Psoas muscle (tissue), 8 donors: ENCODE measurements around the gene SNED1. TPM values are rescaled to one million over a fixed set of nuclear protein-coding genes. Genes with fewer than 3 reads are reported as not detected.

Experiments
- ATAC-seq, 4 donors: fragments of 200-7000 bp; cut with Tn5 transposase; one replicate each; pipeline ENCODE4 v1.9.1; 2020; ENCODE audit warnings: moderate library complexity in 3 of 4, mild to moderate bottlenecking in 2 of 4
- DNase-seq, 2 donors: peaks; one replicate each; pipeline ENCODE4 v3.0.0-alpha.2; 2020
- H3K27ac ChIP-seq: fragments of 200-600 bp; one replicate; pipeline ENCODE4 v1.8.0; 2022
- H3K27me3 ChIP-seq, 3 donors: fragments of 200-600 bp in 1 of 3; one replicate each; pipeline versions ENCODE4 v1.6.1 to v1.8.0; 2013 to 2022; ENCODE audit warnings: low read length in 2 of 3, mild to moderate bottlenecking in 2 of 3, moderate library complexity in 1 of 3; ENCODE audit not compliant: insufficient read depth in 3 of 3
- H3K36me3 ChIP-seq, 2 donors: fragments of 200-600 bp in 1 of 2; one replicate each; pipeline versions ENCODE4 v1.6.1 to v1.8.0; 2013 to 2022; ENCODE audit warnings: low read depth in 1 of 2, mild to moderate bottlenecking in 1 of 2, moderate library complexity in 1 of 2; ENCODE audit not compliant: insufficient read depth in 1 of 2
- H3K4me1 ChIP-seq: fragments of 200-600 bp; one replicate; pipeline ENCODE4 v1.8.0; 2022
- H3K4me3 ChIP-seq: fragments of 200-600 bp; one replicate; pipeline ENCODE4 v1.8.0; 2022; ENCODE audit warnings: mild to moderate bottlenecking
- H3K9me3 ChIP-seq: fragments of 200-600 bp; one replicate; pipeline ENCODE4 v1.8.0; 2022
- whole genome bisulfite sequencing, 3 donors: extraction: QIAGEN DNeasy Blood & Tissue Kit; methylation state at CpG; one replicate each; pipeline versions ENCODE4 v1.1.6 to v1.1.7; 2013; 5-methylcytosine and 5-hydroxymethylcytosine counted together
- intact Hi-C, 2 donors: fragments of 100-400 bp; cut with DNase I; formaldehyde crosslinking; loops; one replicate each; pipeline versions ENCODE4 v1.11.0 to v1.14.2; 2022
- polyA plus RNA-seq, 3 donors: library from polyadenylated mRNA; stranded (reverse); fragments of 200-250 nt; gene quantifications; one replicate each; pipeline ENCODE4 v1.2.3, GENCODE V29; 2013
- total RNA-seq, 4 donors: library from RNA; stranded (reverse); fragmentation: NEBNext Ultra II Directional in 2 of 4; extraction: Animal tissue kit (Norgen Biotek cat#: 25700) in 2 of 4; gene quantifications; one replicate each; pipeline versions ENCODE4 v1.2.1 to v1.2.4, GENCODE V29; 2021 to 2023
- TF ChIP-seq, protein P1 (sequence below): fragments of 200-600 bp; IDR thresholded peaks from one replicate; pipeline ENCODE4 v1.8.0; 2022; ENCODE audit warnings: antibody characterized with exemption
- donor health status: healthy with polysubstance abuse.
- donor health status: DM: no; HTN: no; CAD: no; lungs with moderate emphysema.
- donor health status: Bipolar disorder and iron deficiency.
- donor health status: healthy.
- donor health status: DM: yes; HTN: yes; CAD: no.
- donor health status: DM: no; HTN: no; CAD: no.
- donor health status: DM: no; HTN: no; CAD: no.
- donor health status: DM: yes; HTN: yes; CAD: no.

Gene SNED1
- total and polyA plus RNA-seq, 7 donors, result 7.8 to 36.9 (median 9.2) TPM

DNA sequence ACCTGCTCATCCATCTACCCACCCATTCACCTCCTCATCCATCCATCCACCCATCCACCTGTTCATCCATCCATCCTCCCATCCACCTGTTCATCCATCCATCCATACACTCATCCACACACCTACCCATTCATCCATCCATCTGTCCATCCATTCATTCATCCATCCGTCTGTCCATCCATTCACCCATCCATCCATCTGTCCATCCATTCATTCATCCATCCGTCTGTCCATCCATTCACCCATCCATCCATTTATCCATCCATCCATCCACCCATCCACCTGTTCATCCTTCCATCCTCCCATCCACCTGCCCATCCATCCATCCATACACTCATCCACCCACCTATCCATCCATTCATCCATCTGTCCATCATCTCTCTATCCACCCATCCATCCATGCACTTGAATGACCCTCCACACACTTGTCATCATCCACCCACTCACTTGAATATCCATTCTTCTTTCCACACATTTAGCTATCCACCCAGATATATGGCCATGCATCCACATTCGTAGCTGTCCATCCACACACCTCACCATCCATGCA, 47.3 kb upstream of the SNED1 start:
- no peaks in the 10 kb centered on the region for H3K4me1 ChIP-seq
- WGBS, 3 donors, result 91 to 95% (median 93%) methylated on average over 3 of the region's 3 CpGs
- H3K27me3 ChIP-seq, result peaks cover 0 to 5% (median 0%) of the 10 kb centered on the region in 3 donors
- H3K27ac ChIP-seq, result no peak overlapping the region
- TF ChIP-seq, protein P1, sequence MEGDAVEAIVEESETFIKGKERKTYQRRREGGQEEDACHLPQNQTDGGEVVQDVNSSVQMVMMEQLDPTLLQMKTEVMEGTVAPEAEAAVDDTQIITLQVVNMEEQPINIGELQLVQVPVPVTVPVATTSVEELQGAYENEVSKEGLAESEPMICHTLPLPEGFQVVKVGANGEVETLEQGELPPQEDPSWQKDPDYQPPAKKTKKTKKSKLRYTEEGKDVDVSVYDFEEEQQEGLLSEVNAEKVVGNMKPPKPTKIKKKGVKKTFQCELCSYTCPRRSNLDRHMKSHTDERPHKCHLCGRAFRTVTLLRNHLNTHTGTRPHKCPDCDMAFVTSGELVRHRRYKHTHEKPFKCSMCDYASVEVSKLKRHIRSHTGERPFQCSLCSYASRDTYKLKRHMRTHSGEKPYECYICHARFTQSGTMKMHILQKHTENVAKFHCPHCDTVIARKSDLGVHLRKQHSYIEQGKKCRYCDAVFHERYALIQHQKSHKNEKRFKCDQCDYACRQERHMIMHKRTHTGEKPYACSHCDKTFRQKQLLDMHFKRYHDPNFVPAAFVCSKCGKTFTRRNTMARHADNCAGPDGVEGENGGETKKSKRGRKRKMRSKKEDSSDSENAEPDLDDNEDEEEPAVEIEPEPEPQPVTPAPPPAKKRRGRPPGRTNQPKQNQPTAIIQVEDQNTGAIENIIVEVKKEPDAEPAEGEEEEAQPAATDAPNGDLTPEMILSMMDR, result no peak
- DNase-seq (no peak), ATAC-seq (no peak)
- no peaks in the 10 kb centered on the region for H3K9me3 ChIP-seq
- no peaks in the 10 kb centered on the region for H3K36me3 ChIP-seq
- intact Hi-C loops, result no loop called here
- no peak overlapping the region for H3K4me3 ChIP-seq

DNA sequence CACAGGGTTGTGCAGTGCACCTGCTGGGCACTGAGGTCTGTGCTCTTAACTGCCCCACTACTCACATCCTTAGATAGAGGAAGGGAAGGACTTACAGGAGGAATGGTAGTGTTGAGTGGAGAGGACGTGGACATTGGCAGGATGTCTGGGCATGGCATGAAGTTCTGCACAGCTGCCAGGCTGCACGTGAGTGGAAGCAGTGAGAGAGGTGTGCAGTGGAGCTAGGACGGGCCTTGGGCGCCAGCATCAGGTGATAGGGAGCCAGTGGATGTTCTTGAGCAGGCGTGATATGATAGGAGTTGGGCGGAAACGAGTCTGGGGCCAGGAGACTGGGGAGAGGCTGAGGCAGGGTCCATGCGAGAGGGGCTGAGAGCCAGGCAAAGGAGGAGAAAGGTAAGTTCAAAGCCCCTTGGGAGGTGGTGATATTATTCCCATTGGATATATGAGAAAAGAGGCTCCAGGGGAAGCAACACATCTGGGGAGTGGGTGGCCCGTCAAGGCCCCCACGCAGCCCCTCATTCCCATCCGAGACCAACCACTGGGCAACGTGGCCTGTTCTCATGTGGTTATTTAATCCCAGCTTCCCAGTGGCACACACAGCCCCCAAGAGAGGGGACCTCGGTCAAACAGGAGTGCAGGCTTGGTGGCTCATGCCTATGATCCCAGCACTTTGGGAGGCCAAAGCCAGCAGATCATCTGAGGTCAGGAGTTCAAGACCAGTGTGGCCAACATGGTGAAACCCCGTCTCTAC, 45.7 kb upstream of the SNED1 start:
- Histone ChIP-seq H3K27me3 (peaks cover 0 to 5% (median 0%) of the 10 kb centered on the region in 3 donors), H3K4me3 (no peak overlapping the region), H3K36me3 (no peaks in the 10 kb centered on the region), H3K4me1 (no peaks in the 10 kb centered on the region), H3K27ac (no peak overlapping the region), H3K9me3 (no peaks in the 10 kb centered on the region)
- WGBS, 3 donors, result 77 to 85% (median 77%) methylated on average over 14 of the region's 14 CpGs
- ATAC-seq (no peak), DNase-seq (peak in 1 of 2 donors; percentile 19)
- intact Hi-C loops, result no loop called here
- TF ChIP-seq, protein P1, result no peak

DNA sequence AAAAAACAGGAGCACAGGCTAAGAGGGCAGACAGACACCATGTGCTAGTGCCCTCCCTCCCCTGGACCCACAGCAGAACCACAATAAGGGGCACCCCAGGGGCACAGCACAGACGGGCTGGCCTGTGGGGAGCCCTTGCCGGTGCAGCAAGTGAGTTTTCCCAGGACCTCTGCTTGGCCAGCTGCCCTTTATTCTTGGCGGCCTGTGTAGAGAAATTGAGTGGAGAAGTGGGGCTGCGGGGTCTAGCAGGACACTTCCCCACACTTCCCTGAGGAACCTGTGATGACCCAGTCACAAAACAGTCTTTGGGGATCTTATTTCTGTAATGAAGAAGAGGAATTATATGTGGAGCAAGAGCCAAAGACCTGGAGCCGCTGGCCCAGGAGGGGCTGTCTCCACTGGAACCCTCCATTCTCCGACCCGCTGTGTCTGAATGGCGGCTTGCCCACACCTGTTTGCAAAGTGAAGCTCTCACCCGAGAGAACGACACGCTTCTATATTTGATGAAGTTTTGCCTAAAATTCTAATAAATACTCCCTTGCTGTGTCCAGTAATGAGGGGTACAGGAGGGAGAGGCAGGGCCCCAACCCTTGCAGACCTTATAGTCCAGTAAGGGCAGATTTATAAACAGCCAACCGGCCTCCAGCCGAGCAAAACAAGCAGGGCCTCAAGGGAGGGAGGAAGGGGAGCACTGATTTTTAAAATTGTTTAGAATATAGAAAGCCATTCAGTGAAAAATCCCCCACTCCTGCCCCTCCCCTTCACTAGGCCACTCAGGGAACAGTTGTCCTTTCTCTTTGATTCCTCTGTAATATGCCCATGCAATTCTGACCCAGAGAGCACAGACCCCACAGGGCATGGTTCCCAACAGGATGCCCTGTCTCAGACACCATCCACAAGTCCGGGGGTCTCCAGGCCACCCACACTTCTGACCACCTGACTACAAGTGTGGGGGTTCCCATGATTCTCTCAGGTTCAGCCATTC, 44.7 kb upstream of the SNED1 start:
- no peaks in the 10 kb centered on the region for H3K4me1 ChIP-seq
- peaks cover 0 to 5% (median 0%) of the 10 kb centered on the region in 3 donors for H3K27me3 ChIP-seq
- H3K27ac ChIP-seq, result no peak overlapping the region
- 45 to 61% (median 55%) methylated on average over 14 of the region's 14 CpGs for WGBS, 3 donors
- ATAC-seq (no peak), DNase-seq (peak in 1 of 2 donors; percentile 26)
- no peaks in the 10 kb centered on the region for H3K36me3 ChIP-seq
- intact Hi-C loops, result no loop called here
- TF ChIP-seq, protein P1, result no peak
- no peak overlapping the region for H3K4me3 ChIP-seq
- no peaks in the 10 kb centered on the region for H3K9me3 ChIP-seq

DNA sequence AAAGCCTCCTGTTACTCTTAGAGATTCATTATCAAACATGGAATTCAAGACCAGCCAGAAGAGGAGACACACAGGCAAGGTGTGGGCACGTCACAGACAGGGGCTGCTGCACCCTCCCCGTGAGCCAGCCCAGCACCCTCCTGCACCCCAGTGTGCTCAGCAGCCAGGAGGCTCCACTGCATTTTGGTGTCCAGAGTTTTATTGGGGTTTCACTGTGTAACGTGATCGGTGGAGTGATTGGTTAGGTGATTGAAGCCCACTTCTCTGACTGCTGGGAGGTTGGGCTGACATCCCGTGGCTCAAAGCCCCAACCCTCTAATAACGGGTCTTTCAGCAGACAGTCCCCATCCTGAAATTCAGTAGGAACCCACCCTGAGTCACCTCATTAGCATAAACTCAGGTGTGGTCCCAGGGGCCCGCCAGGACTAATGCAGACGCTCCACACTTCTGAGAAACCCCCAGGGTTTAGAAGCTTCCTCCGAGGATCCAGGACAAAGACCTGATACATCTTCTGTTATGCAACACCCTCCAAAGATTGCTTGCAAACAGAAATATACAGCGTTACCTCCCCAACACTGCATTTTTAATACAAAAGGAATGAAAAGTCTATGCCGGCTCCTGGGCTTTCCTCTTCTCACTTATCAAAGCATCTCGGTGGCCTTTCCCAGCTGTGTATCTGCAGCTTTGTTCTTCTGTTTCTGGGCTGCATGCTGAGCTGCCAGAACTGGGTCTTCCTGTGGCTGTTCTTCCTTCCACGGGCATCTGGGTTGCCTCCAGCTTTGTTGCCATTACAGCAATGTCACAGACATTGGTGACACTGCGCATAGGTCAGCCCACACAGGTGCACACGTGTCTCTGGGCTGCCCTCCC, 43.7 kb upstream of the SNED1 start:
- peaks cover 0 to 5% (median 0%) of the 10 kb centered on the region in 3 donors for H3K27me3 ChIP-seq
- H3K4me3 ChIP-seq, result no peak overlapping the region
- intact Hi-C loops, result no loop called here
- H3K27ac ChIP-seq, result no peak overlapping the region
- no peaks in the 10 kb centered on the region for H3K9me3 ChIP-seq
- 65 to 80% (median 72%) methylated on average over 15 of the region's 15 CpGs for WGBS, 3 donors
- no peak for ATAC-seq
- no peaks in the 10 kb centered on the region for H3K4me1 ChIP-seq
- DNase-seq, result peak in 1 of 2 donors; percentile 26
- TF ChIP-seq, protein P1, result no peak
- no peaks in the 10 kb centered on the region for H3K36me3 ChIP-seq
